Lower leg skin (tissue), 3 donors: ENCODE results near the gene KDM4B.

Experiments used
- POLR2A ChIP-seq, 2 donors: fragments of 450-650 bp; IDR thresholded peaks; one replicate each; pipeline ENCODE4 v1.6.1; 2016 to 2017; ENCODE audit warnings: antibody characterized with exemption in 2 of 2, mild to moderate bottlenecking in 1 of 2, moderate library complexity in 1 of 2
- TF ChIP-seq, protein P1 (sequence below), 3 donors: fragments of 450-650 bp; IDR thresholded peaks; one replicate each; pipeline ENCODE4 v1.5.1; 2016; ENCODE audit warnings: antibody characterized with exemption in 3 of 3, mild to moderate bottlenecking in 3 of 3, moderate library complexity in 2 of 3

GRCh38 chr19:5125376-5125775, 156.5 kb downstream of the KDM4B start:
- TF ChIP-seq, protein P1, sequence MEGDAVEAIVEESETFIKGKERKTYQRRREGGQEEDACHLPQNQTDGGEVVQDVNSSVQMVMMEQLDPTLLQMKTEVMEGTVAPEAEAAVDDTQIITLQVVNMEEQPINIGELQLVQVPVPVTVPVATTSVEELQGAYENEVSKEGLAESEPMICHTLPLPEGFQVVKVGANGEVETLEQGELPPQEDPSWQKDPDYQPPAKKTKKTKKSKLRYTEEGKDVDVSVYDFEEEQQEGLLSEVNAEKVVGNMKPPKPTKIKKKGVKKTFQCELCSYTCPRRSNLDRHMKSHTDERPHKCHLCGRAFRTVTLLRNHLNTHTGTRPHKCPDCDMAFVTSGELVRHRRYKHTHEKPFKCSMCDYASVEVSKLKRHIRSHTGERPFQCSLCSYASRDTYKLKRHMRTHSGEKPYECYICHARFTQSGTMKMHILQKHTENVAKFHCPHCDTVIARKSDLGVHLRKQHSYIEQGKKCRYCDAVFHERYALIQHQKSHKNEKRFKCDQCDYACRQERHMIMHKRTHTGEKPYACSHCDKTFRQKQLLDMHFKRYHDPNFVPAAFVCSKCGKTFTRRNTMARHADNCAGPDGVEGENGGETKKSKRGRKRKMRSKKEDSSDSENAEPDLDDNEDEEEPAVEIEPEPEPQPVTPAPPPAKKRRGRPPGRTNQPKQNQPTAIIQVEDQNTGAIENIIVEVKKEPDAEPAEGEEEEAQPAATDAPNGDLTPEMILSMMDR (IDR thresholded peaks at IDR 0.05) = no peak
- TF ChIP-seq POLR2A (IDR thresholded peaks at IDR 0.05) = no peak
